Measurements from ENCODE around the gene NAA60. TPM values are rescaled to one million over a fixed set of nuclear protein-coding genes. Genes with fewer than 3 reads are reported as not detected.
"Not testable (repeated sequence)": the region's sequence is repeated elsewhere in the genome, so short reads cannot be mapped to it uniquely, and the experiment has no call there.

Gene NAA60
- total and polyA plus RNA-seq, 4 donors: 11.3 to 41.3 (median 25.6) TPM

DNA sequence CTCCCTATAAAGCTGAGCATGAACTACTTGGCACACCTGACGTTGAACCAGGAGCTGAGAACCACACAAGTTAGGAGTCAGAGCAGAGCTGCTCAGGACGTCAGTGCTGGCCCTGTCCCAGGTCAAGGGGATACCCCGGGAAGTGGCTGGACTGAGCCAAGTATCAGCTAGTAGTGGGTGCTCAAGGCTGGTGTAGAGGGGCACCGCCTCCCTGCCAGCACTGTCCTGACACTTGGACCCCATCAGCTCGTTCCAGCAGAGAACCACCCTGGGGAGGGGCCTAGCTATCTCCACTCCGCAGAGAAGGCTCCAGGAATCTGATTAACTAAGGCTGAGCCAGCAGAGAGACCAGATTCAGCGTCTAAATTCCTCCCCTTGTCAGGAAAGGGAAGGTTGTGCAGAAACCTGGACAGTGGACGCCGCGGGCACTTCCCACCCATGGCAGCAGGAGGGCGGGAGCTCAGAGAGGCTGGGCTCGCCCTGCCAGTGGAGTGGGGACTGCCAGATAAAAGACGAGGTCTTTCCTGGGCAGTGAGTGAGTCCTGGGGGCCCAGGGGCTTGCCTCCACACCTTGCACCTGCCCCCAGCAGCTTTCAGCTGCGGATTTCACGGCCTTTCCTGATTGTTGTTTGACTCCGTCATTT is 30.8 kb downstream of the NAA60 start:
- no peaks in the 10 kb centered on the region for H3K9me3 ChIP-seq (ENCODE audit: control insufficient read depth in 4 of 4, low read length in 3 of 4)
- 81% methylated on average over 16 of the region's 16 CpGs for WGBS
- DNase-seq (ENCODE audit: low spot score): peak; percentile 60
- H3K4me1 ChIP-seq (ENCODE audit: control insufficient read depth in 4 of 4, insufficient read depth in 4 of 4, low read length in 3 of 4): peaks cover 0 to 16% (median 2%) of the 10 kb centered on the region in 4 donors
- H3K27me3 ChIP-seq (ENCODE audit: control insufficient read depth in 4 of 4, insufficient read depth in 4 of 4, low read length in 3 of 4): no peaks in the 10 kb centered on the region
- H3K9ac ChIP-seq (ENCODE audit: low read depth in 1 of 2, low read length in 2 of 2): no peak overlapping the region
- H3K27ac ChIP-seq (ENCODE audit: low read depth in 1 of 2, low read length in 2 of 2): no peak overlapping the region
- TF ChIP-seq EGR1 (IDR thresholded peaks at IDR 0.05; ENCODE audit: low read depth in 2 of 2) (no peak), RAD21 (IDR thresholded peaks at IDR 0.05) (no peak), FOXA2 (IDR thresholded peaks at IDR 0.05) (no peak), NR2F2 (IDR thresholded peaks at IDR 0.05) (no peak)
- TF ChIP-seq, protein P1, sequence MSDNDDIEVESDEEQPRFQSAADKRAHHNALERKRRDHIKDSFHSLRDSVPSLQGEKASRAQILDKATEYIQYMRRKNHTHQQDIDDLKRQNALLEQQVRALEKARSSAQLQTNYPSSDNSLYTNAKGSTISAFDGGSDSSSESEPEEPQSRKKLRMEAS (IDR thresholded peaks at IDR 0.05): no peak
- TF ChIP-seq, protein P2, sequence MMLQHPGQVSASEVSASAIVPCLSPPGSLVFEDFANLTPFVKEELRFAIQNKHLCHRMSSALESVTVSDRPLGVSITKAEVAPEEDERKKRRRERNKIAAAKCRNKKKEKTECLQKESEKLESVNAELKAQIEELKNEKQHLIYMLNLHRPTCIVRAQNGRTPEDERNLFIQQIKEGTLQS (IDR thresholded peaks at IDR 0.05): no peak
- H3K36me3 ChIP-seq (ENCODE audit: control insufficient read depth in 4 of 4, insufficient read depth in 3 of 4, low read depth in 1 of 4, low read length in 3 of 4): peaks cover 2 to 6% (median 4%) of the 10 kb centered on the region in 4 donors
- no peak overlapping the region for H3K4me3 ChIP-seq (ENCODE audit: low read depth in 1 of 3, low read length in 3 of 3)

- peaks cover 0 to 12% (median 2%) of the 10 kb centered on the region in 4 donors for H3K4me1 ChIP-seq (ENCODE audit: control insufficient read depth in 4 of 4, insufficient read depth in 4 of 4, low read length in 3 of 4)
- H3K27me3 ChIP-seq (ENCODE audit: control insufficient read depth in 4 of 4, insufficient read depth in 4 of 4, low read length in 3 of 4); DNase-seq (ENCODE audit: low spot score); H3K27ac ChIP-seq (ENCODE audit: low read depth in 1 of 2, low read length in 2 of 2); H3K4me3 ChIP-seq (ENCODE audit: low read depth in 1 of 3, low read length in 3 of 3); H3K9me3 ChIP-seq (ENCODE audit: control insufficient read depth in 4 of 4, low read length in 3 of 4); H3K9ac ChIP-seq (ENCODE audit: low read depth in 1 of 2, low read length in 2 of 2): not testable (repeated sequence)
- peaks cover 6 to 10% (median 8%) of the 10 kb centered on the region in 4 donors for H3K36me3 ChIP-seq (ENCODE audit: control insufficient read depth in 4 of 4, insufficient read depth in 3 of 4, low read depth in 1 of 4, low read length in 3 of 4)
- WGBS: 96% methylated on average over 7 of the region's 7 CpGs
Observed at GRCh38 chr16:3474870-3475269, 31.4 kb downstream of the NAA60 start.

- no peak overlapping the region for H3K4me3 ChIP-seq (ENCODE audit: low read depth in 1 of 3, low read length in 3 of 3)
- no peak for DNase-seq (ENCODE audit: low spot score)
- no peaks in the 10 kb centered on the region for H3K9me3 ChIP-seq (ENCODE audit: control insufficient read depth in 4 of 4, low read length in 3 of 4)
- no peaks in the 10 kb centered on the region for H3K27me3 ChIP-seq (ENCODE audit: control insufficient read depth in 4 of 4, insufficient read depth in 4 of 4, low read length in 3 of 4)
- TF ChIP-seq FOXA2 (IDR thresholded peaks at IDR 0.05) (no peak), EGR1 (IDR thresholded peaks at IDR 0.05; ENCODE audit: low read depth in 2 of 2) (no peak), RXRA (IDR thresholded peaks at IDR 0.05) (no peak), HNF4A (conservative IDR thresholded peaks at IDR 0.05) (no peak), ZBTB33 (IDR thresholded peaks at IDR 0.05) (no peak), GABPA (IDR thresholded peaks at IDR 0.05 in 1 of 2, conservative IDR thresholded peaks at IDR 0.05 in 1 of 2) (no peak), RAD21 (IDR thresholded peaks at IDR 0.05) (no peak), TAF1 (conservative IDR thresholded peaks at IDR 0.05) (no peak), REST (IDR thresholded peaks at IDR 0.05) (no peak), YY1 (IDR thresholded peaks at IDR 0.05) (no peak), NR2F2 (IDR thresholded peaks at IDR 0.05) (no peak), FOXA1 (IDR thresholded peaks at IDR 0.05) (no peak), HNF4G (IDR thresholded peaks at IDR 0.05) (no peak)
- TF ChIP-seq, protein P1 (IDR thresholded peaks at IDR 0.05): no peak
- TF ChIP-seq, protein P2 (IDR thresholded peaks at IDR 0.05): no peak
- TF ChIP-seq, protein P3, sequence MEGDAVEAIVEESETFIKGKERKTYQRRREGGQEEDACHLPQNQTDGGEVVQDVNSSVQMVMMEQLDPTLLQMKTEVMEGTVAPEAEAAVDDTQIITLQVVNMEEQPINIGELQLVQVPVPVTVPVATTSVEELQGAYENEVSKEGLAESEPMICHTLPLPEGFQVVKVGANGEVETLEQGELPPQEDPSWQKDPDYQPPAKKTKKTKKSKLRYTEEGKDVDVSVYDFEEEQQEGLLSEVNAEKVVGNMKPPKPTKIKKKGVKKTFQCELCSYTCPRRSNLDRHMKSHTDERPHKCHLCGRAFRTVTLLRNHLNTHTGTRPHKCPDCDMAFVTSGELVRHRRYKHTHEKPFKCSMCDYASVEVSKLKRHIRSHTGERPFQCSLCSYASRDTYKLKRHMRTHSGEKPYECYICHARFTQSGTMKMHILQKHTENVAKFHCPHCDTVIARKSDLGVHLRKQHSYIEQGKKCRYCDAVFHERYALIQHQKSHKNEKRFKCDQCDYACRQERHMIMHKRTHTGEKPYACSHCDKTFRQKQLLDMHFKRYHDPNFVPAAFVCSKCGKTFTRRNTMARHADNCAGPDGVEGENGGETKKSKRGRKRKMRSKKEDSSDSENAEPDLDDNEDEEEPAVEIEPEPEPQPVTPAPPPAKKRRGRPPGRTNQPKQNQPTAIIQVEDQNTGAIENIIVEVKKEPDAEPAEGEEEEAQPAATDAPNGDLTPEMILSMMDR (IDR thresholded peaks at IDR 0.05; ENCODE audit: low read depth, low read length, missing input control): no peak
- 92% methylated on average over 29 of the region's 29 CpGs for WGBS
- H3K27ac ChIP-seq (ENCODE audit: low read depth in 1 of 2, low read length in 2 of 2): no peak overlapping the region
- no peak overlapping the region for H3K9ac ChIP-seq (ENCODE audit: low read depth in 1 of 2, low read length in 2 of 2)
- H3K4me1 ChIP-seq (ENCODE audit: control insufficient read depth in 4 of 4, insufficient read depth in 4 of 4, low read length in 3 of 4): peaks cover 0 to 7% (median 2%) of the 10 kb centered on the region in 4 donors
- peaks cover 7 to 12% (median 10%) of the 10 kb centered on the region in 4 donors for H3K36me3 ChIP-seq (ENCODE audit: control insufficient read depth in 4 of 4, insufficient read depth in 3 of 4, low read depth in 1 of 4, low read length in 3 of 4)
Observed at GRCh38 chr16:3475604-3476375, 32.3 kb downstream of the NAA60 start.

All from liver (tissue), 9 donors.